Smooth muscle cell (in vitro differentiated cells): ENCODE data around the gene AP3M1. TPM values are rescaled to one million over a fixed set of nuclear protein-coding genes. Genes with fewer than 3 reads are reported as not detected.

Source experiments
- DNase-seq: peaks from one replicate; lab custom pipeline; 2025; ENCODE audit not compliant: unreplicated experiment; lab: John Stamatoyannopoulos, UW
- H2AFZ ChIP-seq: fragments of 200-600 bp; sonication (generic); 2 replicates; pipeline ENCODE4 v1.6.0; 2016; ENCODE audit warnings: antibody characterized with exemption, low read depth, mild to moderate bottlenecking
- H3F3A ChIP-seq: fragments of 200-600 bp; sonication (generic); 2 replicates; pipeline ENCODE4 v1.6.0; 2017; ENCODE audit warnings: antibody characterized with exemption, low read depth
- H3K27ac ChIP-seq: fragments of 200-600 bp; sonication (generic); 2 replicates; pipeline ENCODE4 v1.5.1; 2016; ENCODE audit warnings: low read depth, mild to moderate bottlenecking
- H3K27me3 ChIP-seq: fragments of 200-600 bp; sonication (generic); 2 replicates; pipeline ENCODE4 v1.6.1; 2016; ENCODE audit warnings: low read depth, mild to moderate bottlenecking
- H3K36me3 ChIP-seq: fragments of 200-600 bp; sonication (generic); 2 replicates; pipeline ENCODE4 v1.5.1; 2016; ENCODE audit warnings: low read depth
- H3K4me1 ChIP-seq: fragments of 200-600 bp; sonication (generic); 2 replicates; pipeline ENCODE4 v1.5.1; 2016; ENCODE audit warnings: low read depth
- H3K4me2 ChIP-seq: fragments of 200-600 bp; sonication (generic); 2 replicates; pipeline ENCODE4 v1.6.0; 2016; ENCODE audit warnings: mild to moderate bottlenecking
- H3K4me3 ChIP-seq: fragments of 200-600 bp; sonication (generic); 2 replicates; pipeline ENCODE4 v1.5.1; 2016; ENCODE audit warnings: mild to moderate bottlenecking
- H3K79me2 ChIP-seq: fragments of 200-600 bp; sonication (generic); 2 replicates; pipeline ENCODE4 v1.6.0; 2016; ENCODE audit warnings: low read depth, mild to moderate bottlenecking
- H3K9ac ChIP-seq: fragments of 200-600 bp; sonication (generic); 2 replicates; pipeline ENCODE4 v1.6.0; 2016; ENCODE audit warnings: low read depth
- H3K9me3 ChIP-seq: fragments of 200-600 bp; sonication (generic); replicated peaks from 2 replicates; pipeline ENCODE4 v1.5.1; 2016; ENCODE audit warnings: low read depth
- H4K20me1 ChIP-seq: fragments of 200-600 bp; sonication (generic); 2 replicates; pipeline ENCODE4 v1.6.0; 2016; ENCODE audit warnings: low read depth
- WGBS: methylation state at CpG from one replicate; pipeline ENCODE4 v1.1.7; 2016; ENCODE audit warnings: low lambda C conversion rate; 5-methylcytosine and 5-hydroxymethylcytosine counted together
- polyA plus RNA-seq: library from polyadenylated mRNA; unstranded; fragments of >200 nt; fragmentation: Nextera tagmentation; extraction: Ambion mirVana; gene quantifications from 2 replicates; pipeline ENCODE4 v1.2.1, GENCODE V29; 2016
- total RNA-seq: library from RNA; depleted of rRNA; stranded (reverse); fragments of >200 nt; gene quantifications from 2 replicates; pipeline ENCODE4 v1.2.3, GENCODE V29; 2014
- TF ChIP-seq, protein P1 (sequence below): fragments of 200-600 bp; sonication (generic); IDR thresholded peaks from 2 replicates; pipeline ENCODE4 v1.5.1; 2017; ENCODE audit warnings: borderline replicate concordance, mild to moderate bottlenecking, antibody characterized with exemption; ENCODE audit not compliant: insufficient read depth, poor library complexity, severe bottlenecking

Gene AP3M1
- total and polyA plus RNA-seq, 2 experiments from 2014 or later: 18.3 to 29.3 TPM

DNA sequence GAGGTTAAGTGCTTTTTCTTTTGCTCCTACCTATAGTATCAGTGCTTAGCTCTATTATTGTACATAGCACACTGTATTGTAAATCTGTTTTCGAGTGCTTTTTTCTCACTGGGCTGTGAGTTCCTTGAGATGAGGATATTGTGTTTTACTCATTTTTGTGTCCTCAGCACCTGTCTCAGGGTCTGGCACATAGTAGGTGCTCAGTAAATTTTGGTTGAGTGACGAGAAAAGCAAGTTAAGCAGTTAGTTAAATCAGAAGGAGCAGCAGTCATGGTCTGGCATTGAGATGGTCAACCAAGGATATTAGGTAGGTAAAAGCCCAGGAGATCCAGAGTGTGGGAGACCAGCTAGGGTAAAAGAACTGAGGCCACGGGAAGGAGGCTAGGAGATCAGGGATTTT lies 51.2 kb downstream of the AP3M1 start:
- Histone ChIP-seq H3F3A (peaks cover 43% of the 10 kb centered on the region), H3K9ac (no peak overlapping the region), H3K79me2 (peaks cover 6% of the 10 kb centered on the region), H3K9me3 (no peaks in the 10 kb centered on the region), H2AFZ (no peak overlapping the region), H3K27me3 (no peaks in the 10 kb centered on the region), H3K4me3 (no peak overlapping the region), H3K27ac (peak overlapping the region; percentile 18), H3K4me1 (no peaks in the 10 kb centered on the region), H3K36me3 (peaks cover 64% of the 10 kb centered on the region), H3K4me2 (no peak overlapping the region), H4K20me1 (peaks cover 47% of the 10 kb centered on the region)
- 90% methylated on average over 3 of the region's 3 CpGs for WGBS
- no peak for DNase-seq
- TF ChIP-seq, protein P1, sequence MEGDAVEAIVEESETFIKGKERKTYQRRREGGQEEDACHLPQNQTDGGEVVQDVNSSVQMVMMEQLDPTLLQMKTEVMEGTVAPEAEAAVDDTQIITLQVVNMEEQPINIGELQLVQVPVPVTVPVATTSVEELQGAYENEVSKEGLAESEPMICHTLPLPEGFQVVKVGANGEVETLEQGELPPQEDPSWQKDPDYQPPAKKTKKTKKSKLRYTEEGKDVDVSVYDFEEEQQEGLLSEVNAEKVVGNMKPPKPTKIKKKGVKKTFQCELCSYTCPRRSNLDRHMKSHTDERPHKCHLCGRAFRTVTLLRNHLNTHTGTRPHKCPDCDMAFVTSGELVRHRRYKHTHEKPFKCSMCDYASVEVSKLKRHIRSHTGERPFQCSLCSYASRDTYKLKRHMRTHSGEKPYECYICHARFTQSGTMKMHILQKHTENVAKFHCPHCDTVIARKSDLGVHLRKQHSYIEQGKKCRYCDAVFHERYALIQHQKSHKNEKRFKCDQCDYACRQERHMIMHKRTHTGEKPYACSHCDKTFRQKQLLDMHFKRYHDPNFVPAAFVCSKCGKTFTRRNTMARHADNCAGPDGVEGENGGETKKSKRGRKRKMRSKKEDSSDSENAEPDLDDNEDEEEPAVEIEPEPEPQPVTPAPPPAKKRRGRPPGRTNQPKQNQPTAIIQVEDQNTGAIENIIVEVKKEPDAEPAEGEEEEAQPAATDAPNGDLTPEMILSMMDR: no peak

DNA sequence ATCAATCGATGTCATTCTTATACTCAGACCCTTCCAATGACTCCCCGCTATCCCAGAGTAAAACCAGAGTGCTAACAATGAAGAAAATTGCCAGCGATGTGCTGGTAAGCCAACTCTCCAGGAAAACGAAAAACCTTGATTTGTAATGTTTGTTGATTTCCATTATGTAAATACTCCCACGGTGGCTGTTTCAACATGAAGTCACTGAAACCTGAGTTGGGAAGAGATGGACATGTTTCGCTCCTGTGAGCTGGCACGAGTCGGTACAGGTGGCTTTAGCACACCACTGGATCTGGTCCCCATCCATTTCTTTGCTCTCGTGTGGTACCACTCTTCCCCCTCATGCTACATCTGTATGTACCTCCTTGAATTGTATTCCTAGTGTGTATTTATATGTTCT lies 52.9 kb downstream of the AP3M1 start:
- Histone ChIP-seq H3K27ac (no peak overlapping the region), H3K4me3 (no peak overlapping the region), H3K27me3 (no peaks in the 10 kb centered on the region), H3K4me1 (no peaks in the 10 kb centered on the region), H4K20me1 (peaks cover 59% of the 10 kb centered on the region), H3K9me3 (no peaks in the 10 kb centered on the region), H3F3A (peaks cover 37% of the 10 kb centered on the region), H2AFZ (no peak overlapping the region), H3K4me2 (no peak overlapping the region), H3K36me3 (peaks cover 61% of the 10 kb centered on the region), H3K79me2 (peaks cover 6% of the 10 kb centered on the region), H3K9ac (no peak overlapping the region)
- 96% methylated on average over 9 of the region's 9 CpGs for WGBS
- TF ChIP-seq, protein P1: no peak
- DNase-seq: no peak

DNA sequence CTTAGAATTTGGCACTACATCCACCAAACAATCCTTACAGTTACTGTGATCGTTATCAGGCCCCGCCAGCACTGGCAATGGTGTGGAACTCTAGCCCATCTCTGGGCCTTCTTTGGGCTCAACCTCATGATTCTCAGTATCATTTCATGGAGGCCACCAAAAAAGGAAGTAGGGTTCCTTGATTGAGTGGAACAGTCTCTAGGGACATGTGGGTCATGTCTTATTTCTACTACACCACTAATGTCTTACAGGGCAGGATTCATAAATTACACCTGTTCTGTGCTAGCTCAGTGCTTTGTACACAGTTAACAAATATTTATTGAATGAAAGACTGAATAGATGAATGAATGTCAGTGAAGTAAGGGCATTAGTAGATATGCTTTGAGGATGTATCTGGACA lies 53.9 kb downstream of the AP3M1 start:
- Histone ChIP-seq H3K9ac (no peak overlapping the region), H3K27me3 (no peaks in the 10 kb centered on the region), H3K9me3 (no peaks in the 10 kb centered on the region), H3F3A (peaks cover 37% of the 10 kb centered on the region), H3K27ac (no peak overlapping the region), H3K4me3 (no peak overlapping the region), H4K20me1 (peaks cover 68% of the 10 kb centered on the region), H3K36me3 (peaks cover 61% of the 10 kb centered on the region), H3K4me2 (no peak overlapping the region), H2AFZ (no peak overlapping the region), H3K4me1 (no peaks in the 10 kb centered on the region), H3K79me2 (peaks cover 6% of the 10 kb centered on the region)
- TF ChIP-seq, protein P1: no peak
- DNase-seq: no peak
- 98% methylated on average over 2 of the region's 2 CpGs for WGBS

DNA sequence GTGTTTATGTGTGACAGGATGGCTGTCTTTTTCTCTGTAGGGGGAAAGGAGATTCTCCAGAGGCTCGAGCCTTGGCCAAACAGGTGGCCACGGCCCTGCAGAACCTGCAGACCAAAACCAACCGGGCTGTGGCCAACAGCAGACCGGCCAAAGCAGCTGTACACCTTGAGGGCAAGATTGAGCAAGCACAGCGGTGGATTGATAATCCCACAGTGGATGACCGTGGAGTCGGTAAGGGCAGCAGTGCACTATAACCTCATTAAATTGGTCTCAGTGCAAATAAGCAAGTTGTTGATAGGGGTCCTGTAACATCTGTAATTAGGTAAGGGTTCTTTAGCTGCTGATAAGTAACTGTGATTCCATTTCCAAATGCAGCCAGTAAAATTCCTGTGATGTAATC lies 56.4 kb downstream of the AP3M1 start:
- DNase-seq: no peak
- Histone ChIP-seq H2AFZ (no peak overlapping the region), H3K4me3 (no peak overlapping the region), H3F3A (peaks cover 21% of the 10 kb centered on the region), H3K9ac (no peak overlapping the region), H3K4me2 (no peak overlapping the region), H3K36me3 (peaks cover 62% of the 10 kb centered on the region), H3K4me1 (no peaks in the 10 kb centered on the region), H4K20me1 (peaks cover 76% of the 10 kb centered on the region), H3K9me3 (no peaks in the 10 kb centered on the region), H3K27ac (no peak overlapping the region), H3K27me3 (no peaks in the 10 kb centered on the region), H3K79me2 (peaks cover 15% of the 10 kb centered on the region)
- TF ChIP-seq, protein P1: no peak
- WGBS: 94% methylated on average over 7 of the region's 7 CpGs
